ENCODE measurements around the gene DOCK6. TPM values are rescaled to one million over a fixed set of nuclear protein-coding genes. Genes with fewer than 3 reads are reported as not detected.

Gene DOCK6
- total and polyA plus RNA-seq, 2 of the 13 experiments (the other 11 are each of a cell fraction or from before 2014, with no cell fraction given): 5.4 to 38.1 TPM

DNA sequence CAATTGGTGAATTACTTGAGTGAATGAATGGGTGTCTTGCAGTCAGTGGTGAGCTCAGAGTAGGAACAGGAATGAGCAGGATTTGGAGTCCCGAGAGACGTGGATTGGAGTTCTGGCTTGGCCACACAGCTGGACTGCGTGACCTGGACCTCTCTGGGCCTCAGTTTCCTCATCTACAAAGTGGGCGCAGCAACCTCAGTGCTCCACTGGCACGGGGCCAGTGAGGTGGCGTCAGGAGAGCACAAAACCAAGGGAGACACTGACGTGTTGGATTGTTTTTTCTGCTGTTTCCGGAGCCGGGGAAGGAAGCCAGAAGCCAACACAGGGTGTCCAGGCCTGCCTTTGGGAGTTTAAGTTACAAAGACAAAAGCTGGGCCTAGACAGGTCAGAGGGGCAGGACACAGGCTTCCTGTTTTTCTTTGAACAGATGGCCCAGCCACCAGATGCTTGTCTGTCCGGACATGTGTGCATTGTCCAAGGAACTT lies 6.5 kb upstream of the DOCK6 start (continued):
- TF ChIP-seq BCL3 (CRISPR knock-in tag; IDR thresholded peaks at IDR 0.05) (no peak), ZGPAT (CRISPR knock-in tag; IDR thresholded peaks at IDR 0.05) (0 out of 2 replicates have a peak, but pooled peaks have one; percentile 27), ZNF615 (CRISPR knock-in tag; IDR thresholded peaks at IDR 0.05; ENCODE audit: borderline replicate concordance) (no peak), NFRKB (IDR thresholded peaks at IDR 0.05) (no peak), ZNF430 (CRISPR knock-in tag; IDR thresholded peaks at IDR 0.05) (no peak), ZNF3 (CRISPR knock-in tag; IDR thresholded peaks at IDR 0.05) (no peak), ZNF614 (CRISPR knock-in tag; IDR thresholded peaks at IDR 0.05; ENCODE audit: borderline replicate concordance) (no peak), CBX2 (IDR thresholded peaks at IDR 0.05; ENCODE audit: low read depth, low read length) (no peak), CBX2 (CRISPR knock-in tag; IDR thresholded peaks at IDR 0.05; ENCODE audit: low read depth) (no peak), ZBTB2 (CRISPR knock-in tag; IDR thresholded peaks at IDR 0.05; ENCODE audit: low read depth) (no peak), ZKSCAN8 (CRISPR knock-in tag; IDR thresholded peaks at IDR 0.05; ENCODE audit: borderline replicate concordance) (no peak), ZNF761 (CRISPR knock-in tag; conservative IDR thresholded peaks at IDR 0.05) (no peak), KDM6A (CRISPR knock-in tag; IDR thresholded peaks at IDR 0.05; ENCODE audit: low read depth) (no peak), RXRA (CRISPR knock-in tag; IDR thresholded peaks at IDR 0.05) (0 out of 2 replicates have a peak, but pooled peaks have one; percentile 40), ZNF484 (CRISPR knock-in tag; IDR thresholded peaks at IDR 0.05; ENCODE audit: borderline replicate concordance, low read depth) (no peak), PAF1 (CRISPR knock-in tag; IDR thresholded peaks at IDR 0.05) (no peak), KDM5A (IDR thresholded peaks at IDR 0.05; ENCODE audit: borderline replicate concordance, low read length) (no peak), TEAD2 (CRISPR knock-in tag; IDR thresholded peaks at IDR 0.05) (no peak), ZNF552 (CRISPR knock-in tag; IDR thresholded peaks at IDR 0.05; ENCODE audit: borderline replicate concordance) (no peak), ATAD3A (CRISPR knock-in tag; IDR thresholded peaks at IDR 0.05) (no peak), AKNA (CRISPR knock-in tag; IDR thresholded peaks at IDR 0.05; ENCODE audit: borderline replicate concordance) (no peak), ZNF709 (CRISPR knock-in tag; IDR thresholded peaks at IDR 0.05) (no peak)
- TF ChIP-seq, protein P1, sequence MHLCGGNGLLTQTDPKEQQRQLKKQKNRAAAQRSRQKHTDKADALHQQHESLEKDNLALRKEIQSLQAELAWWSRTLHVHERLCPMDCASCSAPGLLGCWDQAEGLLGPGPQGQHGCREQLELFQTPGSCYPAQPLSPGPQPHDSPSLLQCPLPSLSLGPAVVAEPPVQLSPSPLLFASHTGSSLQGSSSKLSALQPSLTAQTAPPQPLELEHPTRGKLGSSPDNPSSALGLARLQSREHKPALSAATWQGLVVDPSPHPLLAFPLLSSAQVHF (CRISPR knock-in tag; IDR thresholded peaks at IDR 0.05): no peak

All from HepG2 (cell line).